AG04450 (cell line): ENCODE results near the gene TSEN54. TPM values are rescaled to one million over a fixed set of nuclear protein-coding genes. Genes with fewer than 3 reads are reported as not detected.

ENCODE experiments used
- CTCF ChIA-PET: fragments of 300-600, 350-600 bp; formaldehyde crosslinking; extraction: SDS; loops from one replicate; lab custom pipeline; 2022; ENCODE audit warnings: antibody characterized with exemption, inconsistent platforms; lab: Charles Lee
- POLR2A ChIA-PET: fragments of 350-600 bp; formaldehyde crosslinking; extraction: SDS; loops from one replicate; lab custom pipeline; 2021; ENCODE audit warnings: antibody characterized with exemption, inconsistent platforms; lab: Yijun Ruan, JAX
- DNase-seq: peaks from one replicate; pipeline ENCODE4 v3.0.0-alpha.2; 2011; ENCODE audit warnings: low read depth, low spot score
- H3K27ac ChIP-seq: one replicate; pipeline ENCODE4 v1.5.1; 2012; ENCODE audit warnings: low read depth, low read length, control low read depth
- H3K27me3 ChIP-seq: one replicate; pipeline ENCODE4 v1.6.0; 2012; ENCODE audit warnings: low read length; ENCODE audit not compliant: control insufficient read depth, insufficient read depth
- H3K4me3 ChIP-seq: 2 replicates; pipeline ENCODE4 v1.5.1; 2011; ENCODE audit warnings: mild to moderate bottlenecking, low read depth, low read length, control low read depth
- H3K9me3 ChIP-seq: 2 replicates; pipeline ENCODE4 v1.5.1; 2012; ENCODE audit warnings: low read length; ENCODE audit not compliant: control insufficient read depth, insufficient read depth
- polyA plus RNA-seq: library from polyadenylated mRNA; depleted of rRNA; stranded (reverse); fragments of >200 nt; gene quantifications from 2 replicates; pipeline ENCODE4 v1.2.3, GENCODE V29; 2011
- TF ChIP-seq, protein P1 (sequence below): IDR thresholded peaks from 2 replicates; pipeline ENCODE4 v1.5.1; 2011; ENCODE audit warnings: low read depth, low read length, control low read depth, inconsistent platforms

TSEN54 gene
- polyA plus RNA-seq, 1 experiment, result 8.8 TPM

DNA sequence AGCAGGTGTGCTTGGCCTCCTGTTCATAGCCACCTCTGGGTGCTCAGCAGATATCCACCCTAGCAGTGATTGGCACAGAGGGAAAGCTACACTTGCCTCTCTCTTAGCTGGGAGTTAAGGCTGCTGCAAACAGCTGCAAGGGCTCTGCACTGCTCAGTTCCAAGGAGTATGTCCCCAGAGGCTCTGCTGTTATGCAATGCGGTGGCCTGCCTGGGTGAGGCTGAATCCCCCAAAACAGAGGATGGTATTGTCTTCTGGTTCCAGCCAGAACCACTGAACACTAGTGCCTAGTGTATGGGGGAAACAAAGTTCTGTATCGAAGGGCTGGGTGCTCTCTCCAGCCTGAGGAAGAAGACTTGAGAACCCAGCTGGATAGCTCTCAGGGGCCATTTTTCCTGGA is 43.1 kb upstream of the TSEN54 start:
- no peak for DNase-seq
- POLR2A ChIA-PET, result no interaction called here
- Histone ChIP-seq H3K9me3 (no peaks in the 10 kb centered on the region), H3K27me3 (no peaks in the 10 kb centered on the region), H3K27ac (no peak overlapping the region), H3K4me3 (no peak overlapping the region)
- CTCF ChIA-PET, result no interaction called here
- TF ChIP-seq, protein P1, sequence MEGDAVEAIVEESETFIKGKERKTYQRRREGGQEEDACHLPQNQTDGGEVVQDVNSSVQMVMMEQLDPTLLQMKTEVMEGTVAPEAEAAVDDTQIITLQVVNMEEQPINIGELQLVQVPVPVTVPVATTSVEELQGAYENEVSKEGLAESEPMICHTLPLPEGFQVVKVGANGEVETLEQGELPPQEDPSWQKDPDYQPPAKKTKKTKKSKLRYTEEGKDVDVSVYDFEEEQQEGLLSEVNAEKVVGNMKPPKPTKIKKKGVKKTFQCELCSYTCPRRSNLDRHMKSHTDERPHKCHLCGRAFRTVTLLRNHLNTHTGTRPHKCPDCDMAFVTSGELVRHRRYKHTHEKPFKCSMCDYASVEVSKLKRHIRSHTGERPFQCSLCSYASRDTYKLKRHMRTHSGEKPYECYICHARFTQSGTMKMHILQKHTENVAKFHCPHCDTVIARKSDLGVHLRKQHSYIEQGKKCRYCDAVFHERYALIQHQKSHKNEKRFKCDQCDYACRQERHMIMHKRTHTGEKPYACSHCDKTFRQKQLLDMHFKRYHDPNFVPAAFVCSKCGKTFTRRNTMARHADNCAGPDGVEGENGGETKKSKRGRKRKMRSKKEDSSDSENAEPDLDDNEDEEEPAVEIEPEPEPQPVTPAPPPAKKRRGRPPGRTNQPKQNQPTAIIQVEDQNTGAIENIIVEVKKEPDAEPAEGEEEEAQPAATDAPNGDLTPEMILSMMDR, result no peak

DNA sequence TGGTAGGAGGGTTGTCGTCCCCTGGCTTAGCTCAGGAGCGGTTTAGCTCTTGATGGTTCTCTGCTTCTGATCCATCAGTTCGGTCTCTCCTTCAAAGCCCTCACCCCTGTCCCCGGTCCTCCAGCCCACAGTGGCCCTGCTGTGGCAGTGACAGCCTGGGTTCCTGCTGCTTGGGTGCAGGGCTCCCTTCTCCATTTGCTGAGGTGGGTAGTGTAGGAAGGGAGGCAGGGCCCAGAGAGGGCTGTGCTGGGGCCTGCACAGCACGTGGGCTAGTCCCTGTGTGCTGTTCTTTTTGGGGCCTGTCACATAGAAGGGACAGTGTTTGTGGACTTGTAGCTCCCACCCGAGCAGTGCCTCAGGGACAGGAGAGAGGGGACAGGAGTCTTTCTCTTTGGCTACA is 41.6 kb upstream of the TSEN54 start:
- DNase-seq, result no peak
- Histone ChIP-seq H3K4me3 (no peak overlapping the region), H3K9me3 (no peaks in the 10 kb centered on the region), H3K27me3 (no peaks in the 10 kb centered on the region), H3K27ac (no peak overlapping the region)
- ChIA-PET CTCF (no interaction called here), POLR2A (no interaction called here)
- TF ChIP-seq, protein P1, result no peak

DNA sequence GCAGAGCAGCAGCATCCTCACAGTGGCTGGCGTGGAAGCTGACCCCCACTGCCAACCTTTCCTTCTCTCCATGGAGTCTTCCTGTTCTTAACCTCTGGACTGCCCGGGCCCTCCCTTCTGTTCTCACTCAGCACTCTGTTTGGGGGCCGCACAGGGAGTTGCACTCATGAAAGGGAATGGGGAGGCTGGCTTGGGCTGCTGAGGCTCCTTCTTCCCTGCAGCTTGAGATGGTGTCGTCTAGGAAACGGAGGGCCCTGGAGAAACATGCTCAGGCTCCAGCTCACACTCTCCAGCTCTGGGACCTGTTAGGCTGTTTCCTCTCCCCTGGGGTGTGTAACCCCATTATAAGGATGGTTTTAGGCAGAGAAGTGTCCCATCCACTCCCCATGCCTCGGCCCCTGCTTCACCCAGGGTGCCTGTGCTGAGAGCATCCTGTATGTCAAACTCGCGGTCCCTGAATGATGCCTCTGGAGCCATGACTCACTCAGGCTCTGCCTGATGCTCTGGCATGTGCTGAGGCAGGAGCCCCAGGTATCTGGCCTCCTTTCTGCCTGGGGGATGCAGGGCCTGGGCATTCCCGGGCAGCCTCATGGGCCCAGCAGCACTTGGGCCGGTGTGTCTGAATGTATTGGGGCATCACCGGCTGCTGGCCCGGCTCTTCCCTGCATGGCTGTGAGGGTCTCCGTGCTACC is 41.0 kb upstream of the TSEN54 start:
- ChIA-PET POLR2A (interaction anchor here (0.8 kb wide), 1 partner anchor 19 kb away, joined by 3 read pairs; the partner anchor contains the start of gene TMEM94), CTCF (interaction anchor here (0.5 kb wide), 1 partner anchor 86 kb away, joined by 6 read pairs; no protein-coding TSS in a partner anchor)
- no peaks in the 10 kb centered on the region for H3K27me3 ChIP-seq
- H3K4me3 ChIP-seq, result no peak overlapping the region
- H3K9me3 ChIP-seq, result no peaks in the 10 kb centered on the region
- TF ChIP-seq, protein P1, result no peak
- H3K27ac ChIP-seq, result peak overlapping the region; percentile 21
- DNase-seq, result no peak

DNA sequence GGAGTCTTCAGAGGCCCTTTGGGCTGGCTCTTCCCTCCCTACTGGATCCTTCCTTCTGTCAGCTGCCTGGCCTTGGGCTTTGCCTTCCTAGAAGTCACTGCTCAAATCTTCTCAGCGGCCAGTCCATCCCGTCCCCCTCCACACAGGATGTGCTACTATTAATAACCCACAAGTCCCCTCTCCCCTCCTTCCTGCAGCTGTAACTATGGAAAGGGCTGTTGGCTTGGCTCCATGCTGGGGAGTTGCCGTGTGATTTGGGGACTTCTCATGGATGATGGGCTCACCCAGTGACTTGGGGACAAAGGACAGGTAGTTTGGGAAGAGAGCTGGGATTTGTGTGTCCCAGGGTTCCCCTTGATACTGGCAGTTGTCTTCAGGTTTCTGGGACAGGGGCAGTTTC is 40.5 kb upstream of the TSEN54 start:
- ChIA-PET CTCF (interaction anchor here (0.5 to 0.6 kb wide), 2 partner anchors 69 to 85 kb away, joined by 6 read pairs; no protein-coding TSS in a partner anchor), POLR2A (interaction anchor here (0.8 kb wide), 1 partner anchor 20 kb away, joined by 3 read pairs; the partner anchor contains the start of gene TMEM94)
- TF ChIP-seq, protein P1, result no peak
- no peaks in the 10 kb centered on the region for H3K27me3 ChIP-seq
- no peak for DNase-seq
- H3K4me3 ChIP-seq, result no peak overlapping the region
- no peak overlapping the region for H3K27ac ChIP-seq
- H3K9me3 ChIP-seq, result no peaks in the 10 kb centered on the region

DNA sequence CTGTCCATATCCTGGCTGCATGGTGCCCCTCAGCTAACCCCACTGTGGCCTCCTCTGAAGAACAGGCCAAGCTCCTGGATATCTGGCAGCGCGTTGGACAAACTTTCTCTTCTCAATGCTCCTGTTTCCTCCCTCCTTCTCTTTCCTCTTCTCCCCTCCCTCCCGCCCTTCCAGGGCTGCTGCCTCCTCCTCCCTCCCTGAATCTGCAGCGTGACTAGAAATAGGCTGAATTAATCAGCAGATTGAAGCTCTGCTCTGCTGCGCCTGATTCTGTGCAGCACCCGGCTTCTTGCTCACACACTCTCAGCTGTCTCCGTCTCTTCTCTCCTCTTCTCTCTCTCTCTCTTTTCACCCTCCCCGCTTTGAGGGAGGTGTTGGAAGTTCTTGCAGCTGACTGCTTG is 40.1 kb upstream of the TSEN54 start:
- no peak overlapping the region for H3K27ac ChIP-seq
- peak; percentile 10 for DNase-seq
- POLR2A ChIA-PET, result interaction anchor here (0.8 kb wide), 1 partner anchor 20 kb away, joined by 3 read pairs; the partner anchor contains the start of gene TMEM94

More for the DNA sequence above, 40.1 kb upstream of the TSEN54 start:
- CTCF ChIA-PET, result interaction anchor here (0.6 kb wide), 1 partner anchor 69 kb away, joined by 6 read pairs; no protein-coding TSS in a partner anchor
- Histone ChIP-seq H3K27me3 (no peaks in the 10 kb centered on the region), H3K9me3 (no peaks in the 10 kb centered on the region), H3K4me3 (no peak overlapping the region)
- TF ChIP-seq, protein P1, result no peak
